CD4-positive, alpha-beta memory T cell (primary cell): ENCODE results near the gene IFNA10. TPM values are rescaled to one million over a fixed set of nuclear protein-coding genes. Genes with fewer than 3 reads are reported as not detected.
"Not testable (repeated sequence)": the region's sequence is repeated elsewhere in the genome, so short reads cannot be mapped to it uniquely, and the experiment has no call there.

Source experiments
- CTCF ChIA-PET: fragments of 350-600 bp; sonication (Branson Sonifier 250); formaldehyde crosslinking; loops from one replicate; lab custom pipeline; 2021; ENCODE audit warnings: inconsistent platforms; ENCODE audit not compliant: partially characterized antibody; lab: Charles Lee
- POLR2A ChIA-PET: fragments of 350-600 bp; sonication (Branson Sonifier 250); formaldehyde crosslinking; loops from one replicate; lab custom pipeline; 2021; ENCODE audit not compliant: partially characterized antibody; lab: Charles Lee
- DNase-seq, 5 donors: peaks; one replicate each; pipeline versions ENCODE4 v3.0.0 to v3.0.0-alpha.2; 2020 to 2022; ENCODE audit warnings: mixed read lengths in 1 of 5
- H3K27ac ChIP-seq: one replicate; pipeline ENCODE4 v1.7.0; 2013; ENCODE audit warnings: low read depth, low read length
- H3K27me3 ChIP-seq: 2 replicates; pipeline ENCODE4 v1.7.0; 2013; ENCODE audit warnings: mild to moderate bottlenecking, low read length, moderate library complexity; ENCODE audit not compliant: insufficient read depth
- H3K36me3 ChIP-seq: 2 replicates; pipeline ENCODE4 v1.7.0; 2013; ENCODE audit warnings: mild to moderate bottlenecking, low read length, moderate library complexity; ENCODE audit not compliant: insufficient read depth
- H3K4me1 ChIP-seq: 2 replicates; pipeline ENCODE4 v1.7.0; 2013; ENCODE audit warnings: mild to moderate bottlenecking, low read length, moderate library complexity; ENCODE audit not compliant: insufficient read depth
- H3K4me3 ChIP-seq, 2 donors: one replicate each; pipeline ENCODE4 v1.7.0; 2013; ENCODE audit warnings: low read length in 2 of 2, mild to moderate bottlenecking in 1 of 2
- H3K9me3 ChIP-seq, 2 donors: one replicate each; pipeline ENCODE4 v1.7.0; 2013; ENCODE audit warnings: low read length in 2 of 2, control low read depth in 1 of 2; ENCODE audit not compliant: control insufficient read depth in 1 of 2
- H3K27ac Mint-ChIP-seq, 7 donors: one replicate each; pipeline ENCODE4 v1.8.0; 2020 to 2021; ENCODE audit warnings: mixed read lengths in 7 of 7, mild to moderate bottlenecking in 6 of 7, inconsistent platforms in 3 of 7, moderate library complexity in 3 of 7
- H3K27me3 Mint-ChIP-seq, 2 donors: one replicate each; pipeline ENCODE4 v1.8.0; 2020 to 2021; ENCODE audit warnings: mixed read lengths in 2 of 2
- H3K36me3 Mint-ChIP-seq, 2 donors: one replicate each; pipeline ENCODE4 v1.8.0; 2020 to 2021; ENCODE audit warnings: mixed read lengths in 2 of 2, inconsistent platforms in 1 of 2, mild to moderate bottlenecking in 1 of 2
- H3K4me1 Mint-ChIP-seq, 4 donors: one replicate each; pipeline ENCODE4 v1.8.0; 2020 to 2021; ENCODE audit warnings: mixed read lengths in 4 of 4, mild to moderate bottlenecking in 1 of 4
- H3K4me3 Mint-ChIP-seq, 8 donors: one replicate each; pipeline ENCODE4 v1.8.0; 2020 to 2021; ENCODE audit warnings: mixed read lengths in 8 of 8, mild to moderate bottlenecking in 7 of 8, moderate library complexity in 6 of 8, inconsistent platforms in 3 of 8
- H3K9me3 Mint-ChIP-seq, 8 donors: one replicate each; pipeline ENCODE4 v1.8.0; 2020 to 2021; ENCODE audit warnings: mixed read lengths in 8 of 8, mild to moderate bottlenecking in 5 of 8, inconsistent platforms in 3 of 8, moderate library complexity in 1 of 8
- intact Hi-C: fragments of 100-400 bp; cut with micrococcal nuclease; formaldehyde crosslinking; loops from one replicate; pipeline ENCODE4 v1.15.1; 2023
- polyA plus RNA-seq, 2 donors: library from polyadenylated mRNA; unstranded; fragments of 300-500 nt; fragmentation: Illumina TruSeq; gene quantifications; one replicate each; pipeline ENCODE4 v1.2.3, GENCODE V29; 2021
- total RNA-seq, 2 experiments: library from RNA; stranded (reverse); gene quantifications; one replicate each; pipeline ENCODE4 v1.2.3, GENCODE V29; 2021

The IFNA10 gene
- total and polyA plus RNA-seq, 4 experiments from 2014 or later, result not detected

- ChIA-PET CTCF (interaction anchor here (0.8 to 2.7 kb wide), 31 partner anchors 8 to 777 kb away, joined by 3 to 28 read pairs (median 5); no protein-coding TSS in a partner anchor), POLR2A (interaction anchor here (0.7 kb wide), 1 partner anchor 249 kb away, joined by 3 read pairs; no protein-coding TSS in a partner anchor)
- not testable (repeated sequence) for H3K9me3 Mint-ChIP-seq, H3K36me3 ChIP-seq, H3K27ac ChIP-seq, H3K4me3 ChIP-seq, H3K9me3 ChIP-seq, H3K36me3 Mint-ChIP-seq, H3K4me1 Mint-ChIP-seq, H3K4me1 ChIP-seq, H3K27me3 ChIP-seq, H3K27me3 Mint-ChIP-seq
- Mint-ChIP-seq H3K27ac (peak overlapping the region in 3 of 7 donors; percentile 36 to 71 (median 39)), H3K4me3 (peak overlapping the region in 7 of 8 donors; percentile 35 to 78 (median 56))
- intact Hi-C loops, result loop anchor here (1.0 to 5.0 kb wide), 3 partner anchors 12 to 594 kb away; no protein-coding TSS in a partner anchor
- DNase-seq, result peak in 4 of 5 donors; percentile 44 to 51 (median 48)
Observed at GRCh38 chr9:21194867-21195776, 11.8 kb downstream of the IFNA10 start.

GRCh38 chr9:21187487-21187886 is 19.5 kb downstream of the IFNA10 start, which contains the start of gene IFNA4:
IFNA4 (minus strand) TSS chr9:21187587; CDS start chr9:21187531, 56 bp downstream.
- H3K36me3 Mint-ChIP-seq, H3K4me3 Mint-ChIP-seq, H3K9me3 ChIP-seq, H3K27me3 Mint-ChIP-seq, H3K27ac Mint-ChIP-seq, H3K36me3 ChIP-seq, DNase-seq, H3K4me1 ChIP-seq, H3K27me3 ChIP-seq, intact Hi-C loops, H3K4me3 ChIP-seq, H3K27ac ChIP-seq, H3K9me3 Mint-ChIP-seq, POLR2A ChIA-PET: not testable (repeated sequence)
- peaks cover 6 to 11% (median 7%) of the 10 kb centered on the region in 4 donors for H3K4me1 Mint-ChIP-seq
- CTCF ChIA-PET, result interaction anchor here (1.2 kb wide), 1 partner anchor 626 kb away, joined by 3 read pairs; no protein-coding TSS in a partner anchor

- Mint-ChIP-seq H3K4me3 (peak overlapping the region in 1 of 8 donors; percentile 13), H3K27ac (peak overlapping the region in 4 of 7 donors; percentile 2 to 72 (median 34)), H3K4me1 (peaks cover 6 to 11% (median 7%) of the 10 kb centered on the region in 4 donors)
- not testable (repeated sequence) for H3K9me3 ChIP-seq, H3K36me3 ChIP-seq, H3K4me1 ChIP-seq, H3K36me3 Mint-ChIP-seq, H3K27ac ChIP-seq, H3K27me3 Mint-ChIP-seq, H3K9me3 Mint-ChIP-seq, H3K4me3 ChIP-seq, H3K27me3 ChIP-seq
- intact Hi-C loops, result loop anchor here (1.0 to 2.0 kb wide), 3 partner anchors 12 to 606 kb away; no protein-coding TSS in a partner anchor
- POLR2A ChIA-PET, result interaction anchor here (1.3 kb wide), 1 partner anchor 24 kb away, joined by 3 read pairs; no protein-coding TSS in a partner anchor
- peak in 4 of 5 donors; percentile 18 to 35 (median 30) for DNase-seq
- CTCF ChIA-PET, result interaction anchor here (0.7 to 2.4 kb wide), 33 partner anchors 9 to 617 kb away, joined by 3 to 28 read pairs (median 4); partner anchors contain the start of gene KLHL9
Observed at GRCh38 chr9:21182810-21183736, 23.9 kb downstream of the IFNA10 start.

- Histone ChIP-seq H3K4me3 (no peak overlapping the region), H3K27ac (no peak overlapping the region), H3K36me3 (no peaks in the 10 kb centered on the region), H3K4me1 (no peaks in the 10 kb centered on the region), H3K9me3 (no peaks in the 10 kb centered on the region), H3K27me3 (no peaks in the 10 kb centered on the region)
- H3K4me1 Mint-ChIP-seq, result peaks cover 0 to 4% (median 2%) of the 10 kb centered on the region in 4 donors
- H3K27me3 Mint-ChIP-seq, result peaks cover 0 to 1% of the 10 kb centered on the region in 2 donors
- POLR2A ChIA-PET, result no interaction called here
- intact Hi-C loops, result no loop called here
- H3K4me3 Mint-ChIP-seq, result no peak overlapping the region
- CTCF ChIA-PET, result interaction anchor here (1.1 to 2.4 kb wide), 4 partner anchors 8 to 160 kb away, joined by 3 to 19 read pairs (median 5); no protein-coding TSS in a partner anchor
- no peaks in the 10 kb centered on the region for H3K36me3 Mint-ChIP-seq
- H3K27ac Mint-ChIP-seq, result no peak overlapping the region
- no peaks in the 10 kb centered on the region for H3K9me3 Mint-ChIP-seq
- no peak for DNase-seq
Observed at GRCh38 chr9:21174671-21175070, 32.3 kb downstream of the IFNA10 start.

- H3K27me3 Mint-ChIP-seq, result peaks cover 2% of the 10 kb centered on the region in 2 donors
- Histone ChIP-seq H3K4me3 (no peak overlapping the region), H3K27me3 (no peaks in the 10 kb centered on the region), H3K36me3 (no peaks in the 10 kb centered on the region), H3K9me3 (no peaks in the 10 kb centered on the region), H3K4me1 (no peaks in the 10 kb centered on the region), H3K27ac (no peak overlapping the region)
- peaks cover 0 to 4% (median 2%) of the 10 kb centered on the region in 4 donors for H3K4me1 Mint-ChIP-seq
- CTCF ChIA-PET, result no interaction called here
- intact Hi-C loops, result no loop called here
- H3K9me3 Mint-ChIP-seq, result no peaks in the 10 kb centered on the region
- DNase-seq, result no peak
- H3K27ac Mint-ChIP-seq, result no peak overlapping the region
- H3K4me3 Mint-ChIP-seq, result no peak overlapping the region
- POLR2A ChIA-PET, result no interaction called here
- H3K36me3 Mint-ChIP-seq, result no peaks in the 10 kb centered on the region
Observed at GRCh38 chr9:21172156-21172555, 34.8 kb downstream of the IFNA10 start.

- CTCF ChIA-PET, result no interaction called here
- POLR2A ChIA-PET, result no interaction called here
- Mint-ChIP-seq H3K4me1 (peaks cover 0 to 4% (median 2%) of the 10 kb centered on the region in 4 donors), H3K36me3 (no peaks in the 10 kb centered on the region), H3K27me3 (peaks cover 2% of the 10 kb centered on the region in 2 donors), H3K27ac (no peak overlapping the region), H3K4me3 (no peak overlapping the region), H3K9me3 (no peaks in the 10 kb centered on the region)
- Histone ChIP-seq H3K36me3 (no peaks in the 10 kb centered on the region), H3K4me3 (no peak overlapping the region), H3K27me3 (no peaks in the 10 kb centered on the region), H3K4me1 (no peaks in the 10 kb centered on the region), H3K9me3 (no peaks in the 10 kb centered on the region), H3K27ac (no peak overlapping the region)
- intact Hi-C loops, result no loop called here
- DNase-seq, result no peak
Observed at GRCh38 chr9:21171351-21171750, 35.6 kb downstream of the IFNA10 start.
